Naive B cell (primary cell): ENCODE results near the gene FUT7. TPM values are rescaled to one million over a fixed set of nuclear protein-coding genes. Genes with fewer than 3 reads are reported as not detected.

ENCODE experiments used
- ATAC-seq, 2 donors: fragments of 150-1000 bp; cut with Tn5 transposase; 2 replicates each; pipeline ENCODE4 v1.10.0; 2021; ENCODE audit warnings: low read depth in 2 of 2, mild to moderate bottlenecking in 2 of 2, moderate library complexity in 2 of 2
- DNase-seq: peaks from one replicate; pipeline ENCODE4 v3.0.0; 2022
- H3K27ac Mint-ChIP-seq, 6 donors: one replicate each; pipeline ENCODE4 v1.8.0; 2020 to 2022; ENCODE audit warnings: mild to moderate bottlenecking in 6 of 6, mixed read lengths in 6 of 6, moderate library complexity in 5 of 6, inconsistent platforms in 2 of 6
- H3K27me3 Mint-ChIP-seq, 3 donors: one replicate each; pipeline ENCODE4 v1.8.0; 2021 to 2022; ENCODE audit warnings: mixed read lengths in 3 of 3, mild to moderate bottlenecking in 1 of 3
- H3K36me3 Mint-ChIP-seq, 2 donors: one replicate each; pipeline ENCODE4 v1.8.0; 2020 to 2022; ENCODE audit warnings: mixed read lengths in 2 of 2, inconsistent platforms in 1 of 2, mild to moderate bottlenecking in 1 of 2
- H3K4me1 Mint-ChIP-seq, 3 donors: one replicate each; pipeline ENCODE4 v1.8.0; 2020 to 2022; ENCODE audit warnings: mixed read lengths in 3 of 3, inconsistent platforms in 1 of 3, mild to moderate bottlenecking in 1 of 3, moderate library complexity in 1 of 3
- H3K4me3 Mint-ChIP-seq, 8 donors: one replicate each; pipeline ENCODE4 v1.8.0; 2020 to 2022; ENCODE audit warnings: mild to moderate bottlenecking in 8 of 8, mixed read lengths in 8 of 8, moderate library complexity in 8 of 8, inconsistent platforms in 2 of 8
- H3K9me3 Mint-ChIP-seq, 7 donors: one replicate each; pipeline ENCODE4 v1.8.0; 2020 to 2022; ENCODE audit warnings: mixed read lengths in 7 of 7, mild to moderate bottlenecking in 5 of 7, inconsistent platforms in 2 of 7, moderate library complexity in 1 of 7
- polyA plus RNA-seq, 6 donors: library from polyadenylated mRNA; unstranded; fragments of 300-500 nt; fragmentation: Illumina TruSeq; gene quantifications; one replicate each; pipeline ENCODE4 v1.2.3, GENCODE V29; 2021; ENCODE audit warnings: low read depth in 6 of 6

The FUT7 gene
- polyA plus RNA-seq, 6 donors from 2014 or later, result 0.93 to 7.4 (median 2.9) TPM

- Mint-ChIP-seq H3K27me3 (no peaks in the 10 kb centered on the region), H3K27ac (peak overlapping the region in 2 of 6 donors; percentile 19 to 39), H3K4me3 (peak overlapping the region; percentile 80 to 92 (median 85)), H3K9me3 (no peaks in the 10 kb centered on the region), H3K36me3 (no peaks in the 10 kb centered on the region), H3K4me1 (peaks cover 41 to 62% (median 61%) of the 10 kb centered on the region in 3 donors)
- DNase-seq (no peak), ATAC-seq (no peak)
Measured at GRCh38 chr9:137030006-137030405, 1.9 kb downstream of the FUT7 start.

GRCh38 chr9:137029058-137029936 is 2.6 kb downstream of the FUT7 start:
- peak; percentile 34 to 41 for ATAC-seq
- no peaks in the 10 kb centered on the region for H3K36me3 Mint-ChIP-seq
- peak overlapping the region; percentile 79 to 92 (median 85) for H3K4me3 Mint-ChIP-seq
- peaks cover 36 to 55% (median 54%) of the 10 kb centered on the region in 3 donors for H3K4me1 Mint-ChIP-seq
- no peaks in the 10 kb centered on the region for H3K9me3 Mint-ChIP-seq
- H3K27ac Mint-ChIP-seq, result peak overlapping the region; percentile 16 to 72 (median 43)
- H3K27me3 Mint-ChIP-seq, result no peaks in the 10 kb centered on the region
- peak; percentile 71 for DNase-seq

- H3K9me3 Mint-ChIP-seq, result no peaks in the 10 kb centered on the region
- H3K27ac Mint-ChIP-seq, result peak overlapping the region in 1 of 6 donors; percentile 76
- H3K4me3 Mint-ChIP-seq, result peak overlapping the region; percentile 79 to 92 (median 82)
- no peaks in the 10 kb centered on the region for H3K36me3 Mint-ChIP-seq
- DNase-seq (peak; percentile 68), ATAC-seq (peak; percentile 54 to 60)
- H3K4me1 Mint-ChIP-seq, result peaks cover 31 to 49% (median 47%) of the 10 kb centered on the region in 3 donors
- no peaks in the 10 kb centered on the region for H3K27me3 Mint-ChIP-seq
Measured at GRCh38 chr9:137028263-137029057, 3.4 kb downstream of the FUT7 start.

GRCh38 chr9:137027369-137028262 is 4.3 kb downstream of the FUT7 start, which contains the start of gene ABCA2:
Gene ABCA2, minus strand, starts transcription at chr9:137028237. Its CDS starts 97 bp downstream, at chr9:137028140.
- DNase-seq (no peak), ATAC-seq (peak in 1 of 2 donors; percentile 24)
- Mint-ChIP-seq H3K4me1 (peaks cover 27 to 41% (median 40%) of the 10 kb centered on the region in 3 donors), H3K27ac (peak within 1 kb of the TSS in 2 of 6 donors; percentile 76 to 91), H3K36me3 (no peaks in the 10 kb centered on the region), H3K27me3 (no peaks in the 10 kb centered on the region), H3K4me3 (peak within 1 kb of the TSS; percentile 79 to 92 (median 84)), H3K9me3 (no peaks in the 10 kb centered on the region)

GRCh38 chr9:137026828-137027227 is 5.1 kb downstream of the FUT7 start:
- Mint-ChIP-seq H3K27me3 (no peaks in the 10 kb centered on the region), H3K27ac (peak overlapping the region in 1 of 6 donors; percentile 76), H3K4me3 (peak overlapping the region; percentile 25 to 91 (median 78)), H3K36me3 (no peaks in the 10 kb centered on the region), H3K9me3 (no peaks in the 10 kb centered on the region), H3K4me1 (peaks cover 24 to 35% (median 32%) of the 10 kb centered on the region in 3 donors)
- DNase-seq (no peak), ATAC-seq (no peak)

- H3K36me3 Mint-ChIP-seq, result no peaks in the 10 kb centered on the region
- no peaks in the 10 kb centered on the region for H3K27me3 Mint-ChIP-seq
- peaks cover 24 to 32% (median 30%) of the 10 kb centered on the region in 3 donors for H3K4me1 Mint-ChIP-seq
- peak overlapping the region in 3 of 8 donors; percentile 9 to 30 (median 29) for H3K4me3 Mint-ChIP-seq
- no peak for DNase-seq
- no peak for ATAC-seq
- no peak overlapping the region for H3K27ac Mint-ChIP-seq
- H3K9me3 Mint-ChIP-seq, result no peaks in the 10 kb centered on the region
Measured at GRCh38 chr9:137026384-137026783, 5.5 kb downstream of the FUT7 start.

- DNase-seq (no peak), ATAC-seq (peak in 1 of 2 donors; percentile 44)
- H3K36me3 Mint-ChIP-seq, result no peaks in the 10 kb centered on the region
- H3K27me3 Mint-ChIP-seq, result no peaks in the 10 kb centered on the region
- peak overlapping the region in 1 of 8 donors; percentile 9 for H3K4me3 Mint-ChIP-seq
- no peaks in the 10 kb centered on the region for H3K9me3 Mint-ChIP-seq
- H3K27ac Mint-ChIP-seq, result no peak overlapping the region
- peaks cover 21 to 28% (median 25%) of the 10 kb centered on the region in 3 donors for H3K4me1 Mint-ChIP-seq
Measured at GRCh38 chr9:137025517-137025966, 6.3 kb downstream of the FUT7 start.

GRCh38 chr9:137023583-137023991 is 8.3 kb downstream of the FUT7 start:
- no peak overlapping the region for H3K27ac Mint-ChIP-seq

GRCh38 chr9:137023157-137023556 is 8.7 kb downstream of the FUT7 start:
- peaks cover 4 to 11% (median 10%) of the 10 kb centered on the region in 3 donors for H3K4me1 Mint-ChIP-seq
- H3K27me3 Mint-ChIP-seq, result no peaks in the 10 kb centered on the region
- no peaks in the 10 kb centered on the region for H3K36me3 Mint-ChIP-seq
- ATAC-seq (no peak), DNase-seq (no peak)
- H3K4me3 Mint-ChIP-seq, result no peak overlapping the region
- peak overlapping the region in 1 of 6 donors; percentile 80 for H3K27ac Mint-ChIP-seq
- H3K9me3 Mint-ChIP-seq, result no peaks in the 10 kb centered on the region

More at GRCh38 chr9:137023583-137023991, 8.3 kb downstream of the FUT7 start:
- Mint-ChIP-seq H3K4me3 (no peak overlapping the region), H3K36me3 (no peaks in the 10 kb centered on the region), H3K4me1 (peaks cover 5 to 11% (median 10%) of the 10 kb centered on the region in 3 donors), H3K27me3 (no peaks in the 10 kb centered on the region), H3K9me3 (no peaks in the 10 kb centered on the region)
- ATAC-seq (no peak), DNase-seq (no peak)

GRCh38 chr9:137022662-137023008 is 9.3 kb downstream of the FUT7 start:
- Mint-ChIP-seq H3K36me3 (no peaks in the 10 kb centered on the region), H3K4me1 (peaks cover 4 to 11% (median 10%) of the 10 kb centered on the region in 3 donors), H3K4me3 (no peak overlapping the region), H3K27me3 (no peaks in the 10 kb centered on the region), H3K27ac (no peak overlapping the region), H3K9me3 (no peaks in the 10 kb centered on the region)
- DNase-seq (no peak), ATAC-seq (no peak)

GRCh38 chr9:137021979-137022661 is 9.8 kb downstream of the FUT7 start:
- peak; percentile 40 to 57 for ATAC-seq
- Mint-ChIP-seq H3K4me1 (peaks cover 4 to 8% (median 7%) of the 10 kb centered on the region in 3 donors), H3K4me3 (no peak overlapping the region), H3K27me3 (no peaks in the 10 kb centered on the region), H3K9me3 (no peaks in the 10 kb centered on the region), H3K27ac (no peak overlapping the region), H3K36me3 (no peaks in the 10 kb centered on the region)
- DNase-seq, result no peak

GRCh38 chr9:137021568-137021978 is 10.3 kb downstream of the FUT7 start:
- H3K36me3 Mint-ChIP-seq, result no peaks in the 10 kb centered on the region

More at GRCh38 chr9:137021568-137021978, 10.3 kb downstream of the FUT7 start:
- Mint-ChIP-seq H3K27ac (no peak overlapping the region), H3K9me3 (no peaks in the 10 kb centered on the region), H3K4me3 (no peak overlapping the region), H3K4me1 (peaks cover under 1 to 7% (median 2%) of the 10 kb centered on the region in 3 donors), H3K27me3 (no peaks in the 10 kb centered on the region)
- DNase-seq (no peak), ATAC-seq (no peak)
